ENCODE results near the gene COL28A1.
"Not testable (repeated sequence)": the region's sequence is repeated elsewhere in the genome, so short reads cannot be mapped to it uniquely, and the experiment has no call there.

The COL28A1 gene

GRCh38 chr7:7408001-7408770 is 127.5 kb downstream of the COL28A1 start:
- H3K4me3 Mint-ChIP-seq, result no peak overlapping the region
- H3K36me3 Mint-ChIP-seq, result peaks cover 10% of the 10 kb centered on the region
- ATAC-seq, result no peak
- no peak overlapping the region for H3K27ac Mint-ChIP-seq
- H3K27me3 Mint-ChIP-seq, result no peaks in the 10 kb centered on the region
- H3K4me1 Mint-ChIP-seq, result no peaks in the 10 kb centered on the region
- H3K9me3 Mint-ChIP-seq, result peaks cover 11% of the 10 kb centered on the region

GRCh38 chr7:7405461-7405860 is 130.2 kb downstream of the COL28A1 start:
- ATAC-seq, result no peak
- H3K27me3 Mint-ChIP-seq, result peaks cover 11% of the 10 kb centered on the region
- H3K27ac Mint-ChIP-seq, result no peak overlapping the region
- peaks cover 11% of the 10 kb centered on the region for H3K9me3 Mint-ChIP-seq
- H3K4me3 Mint-ChIP-seq, result no peak overlapping the region
- H3K36me3 Mint-ChIP-seq, result peaks cover 10% of the 10 kb centered on the region
- H3K4me1 Mint-ChIP-seq, result peaks cover 5% of the 10 kb centered on the region

- no peak for ATAC-seq
- Mint-ChIP-seq H3K27me3 (peaks cover 11% of the 10 kb centered on the region), H3K4me3 (no peak overlapping the region), H3K9me3 (no peaks in the 10 kb centered on the region), H3K27ac (no peak overlapping the region), H3K4me1 (peaks cover 5% of the 10 kb centered on the region), H3K36me3 (no peaks in the 10 kb centered on the region)
These were observed 136.0 kb downstream of the COL28A1 start for GRCh38 chr7:7399707-7400106.

GRCh38 chr7:7395785-7396184 is 139.9 kb downstream of the COL28A1 start:
- Mint-ChIP-seq H3K4me3 (no peak overlapping the region), H3K36me3 (peaks cover 18% of the 10 kb centered on the region), H3K9me3 (peaks cover 12% of the 10 kb centered on the region), H3K27me3 (peaks cover 13% of the 10 kb centered on the region), H3K27ac (no peak overlapping the region), H3K4me1 (no peaks in the 10 kb centered on the region)
- no peak for ATAC-seq

GRCh38 chr7:7388164-7388563 is 147.5 kb downstream of the COL28A1 start:
- not testable (repeated sequence) for H3K4me3 Mint-ChIP-seq, H3K27ac Mint-ChIP-seq, H3K4me1 Mint-ChIP-seq, ATAC-seq
- Mint-ChIP-seq H3K27me3 (peaks cover 14% of the 10 kb centered on the region), H3K36me3 (peaks cover 18% of the 10 kb centered on the region), H3K9me3 (peaks cover 13% of the 10 kb centered on the region)

- H3K27me3 Mint-ChIP-seq, result no peaks in the 10 kb centered on the region
These were observed 150.3 kb downstream of the COL28A1 start for GRCh38 chr7:7385421-7385820.

GRCh38 chr7:7384228-7384627 is 151.4 kb downstream of the COL28A1 start:
- no peak overlapping the region for H3K4me3 Mint-ChIP-seq
- no peaks in the 10 kb centered on the region for H3K4me1 Mint-ChIP-seq
- peak; percentile 51 for ATAC-seq
- no peaks in the 10 kb centered on the region for H3K9me3 Mint-ChIP-seq
- H3K27me3 Mint-ChIP-seq, result no peaks in the 10 kb centered on the region
- no peaks in the 10 kb centered on the region for H3K36me3 Mint-ChIP-seq
- H3K27ac Mint-ChIP-seq, result no peak overlapping the region

More at GRCh38 chr7:7385421-7385820, 150.3 kb downstream of the COL28A1 start:
- H3K27ac Mint-ChIP-seq, result no peak overlapping the region
- H3K36me3 Mint-ChIP-seq, result no peaks in the 10 kb centered on the region
- H3K9me3 Mint-ChIP-seq, result no peaks in the 10 kb centered on the region
- H3K4me3 Mint-ChIP-seq, result no peak overlapping the region
- no peak for ATAC-seq
- no peaks in the 10 kb centered on the region for H3K4me1 Mint-ChIP-seq

- Mint-ChIP-seq H3K4me3 (no peak overlapping the region), H3K36me3 (no peaks in the 10 kb centered on the region), H3K27ac (no peak overlapping the region), H3K4me1 (no peaks in the 10 kb centered on the region), H3K9me3 (no peaks in the 10 kb centered on the region), H3K27me3 (no peaks in the 10 kb centered on the region)
- no peak for ATAC-seq
These were observed 160.1 kb downstream of the COL28A1 start for GRCh38 chr7:7375538-7375937.

- H3K27ac Mint-ChIP-seq, result no peak overlapping the region
- H3K4me1 Mint-ChIP-seq, result peaks cover 7% of the 10 kb centered on the region
- H3K27me3 Mint-ChIP-seq, result no peaks in the 10 kb centered on the region
- ATAC-seq, result no peak
- no peaks in the 10 kb centered on the region for H3K36me3 Mint-ChIP-seq
- no peak overlapping the region for H3K4me3 Mint-ChIP-seq
- H3K9me3 Mint-ChIP-seq, result no peaks in the 10 kb centered on the region
These were observed 165.6 kb downstream of the COL28A1 start for GRCh38 chr7:7370076-7370475.

- Mint-ChIP-seq H3K27me3 (no peaks in the 10 kb centered on the region), H3K4me3 (no peak overlapping the region), H3K27ac (no peak overlapping the region), H3K4me1 (peaks cover 7% of the 10 kb centered on the region), H3K9me3 (peaks cover 3% of the 10 kb centered on the region), H3K36me3 (no peaks in the 10 kb centered on the region)
- ATAC-seq, result no peak
These were observed 166.5 kb downstream of the COL28A1 start for GRCh38 chr7:7369134-7369533.

- H3K9me3 Mint-ChIP-seq, result peaks cover 3% of the 10 kb centered on the region
- no peak overlapping the region for H3K27ac Mint-ChIP-seq
- no peaks in the 10 kb centered on the region for H3K4me1 Mint-ChIP-seq
- no peak for ATAC-seq
- no peak overlapping the region for H3K4me3 Mint-ChIP-seq
- H3K27me3 Mint-ChIP-seq, result no peaks in the 10 kb centered on the region
- H3K36me3 Mint-ChIP-seq, result no peaks in the 10 kb centered on the region
These were observed 181.0 kb downstream of the COL28A1 start for GRCh38 chr7:7354674-7355073.

GRCh38 chr7:7352845-7353244 is 182.8 kb downstream of the COL28A1 start:
- Mint-ChIP-seq H3K4me3 (no peak overlapping the region), H3K9me3 (peaks cover 3% of the 10 kb centered on the region), H3K36me3 (no peaks in the 10 kb centered on the region), H3K27ac (no peak overlapping the region), H3K27me3 (peaks cover 10% of the 10 kb centered on the region), H3K4me1 (no peaks in the 10 kb centered on the region)
- no peak for ATAC-seq

GRCh38 chr7:7351832-7352231 is 183.8 kb downstream of the COL28A1 start:
- peaks cover 3% of the 10 kb centered on the region for H3K9me3 Mint-ChIP-seq
- no peak for ATAC-seq
- H3K36me3 Mint-ChIP-seq, result no peaks in the 10 kb centered on the region
- no peak overlapping the region for H3K4me3 Mint-ChIP-seq
- H3K4me1 Mint-ChIP-seq, result no peaks in the 10 kb centered on the region
- H3K27me3 Mint-ChIP-seq, result peaks cover 17% of the 10 kb centered on the region
- H3K27ac Mint-ChIP-seq, result no peak overlapping the region

- H3K36me3 Mint-ChIP-seq, result no peaks in the 10 kb centered on the region
- H3K4me1 Mint-ChIP-seq, result no peaks in the 10 kb centered on the region
- peaks cover 17% of the 10 kb centered on the region for H3K27me3 Mint-ChIP-seq
- no peak for ATAC-seq
- H3K9me3 Mint-ChIP-seq, result peaks cover 3% of the 10 kb centered on the region
- no peak overlapping the region for H3K27ac Mint-ChIP-seq
- H3K4me3 Mint-ChIP-seq, result no peak overlapping the region
These were observed 184.5 kb downstream of the COL28A1 start for GRCh38 chr7:7351156-7351555.

- peaks cover 3% of the 10 kb centered on the region for H3K9me3 Mint-ChIP-seq
- H3K27ac Mint-ChIP-seq, result no peak overlapping the region
- H3K27me3 Mint-ChIP-seq, result peaks cover 25% of the 10 kb centered on the region
These were observed 186.5 kb downstream of the COL28A1 start for GRCh38 chr7:7349156-7349555.

GRCh38 chr7:7347045-7347444 is 188.6 kb downstream of the COL28A1 start:
- no peaks in the 10 kb centered on the region for H3K36me3 Mint-ChIP-seq
- peaks cover 25% of the 10 kb centered on the region for H3K27me3 Mint-ChIP-seq
- no peaks in the 10 kb centered on the region for H3K4me1 Mint-ChIP-seq
- no peak overlapping the region for H3K27ac Mint-ChIP-seq
- H3K4me3 Mint-ChIP-seq, result no peak overlapping the region
- ATAC-seq, result no peak
- peaks cover 3% of the 10 kb centered on the region for H3K9me3 Mint-ChIP-seq

More at GRCh38 chr7:7349156-7349555, 186.5 kb downstream of the COL28A1 start:
- H3K36me3 Mint-ChIP-seq, result no peaks in the 10 kb centered on the region
- no peak for ATAC-seq
- H3K4me1 Mint-ChIP-seq, result no peaks in the 10 kb centered on the region
- no peak overlapping the region for H3K4me3 Mint-ChIP-seq
